ENCODE measurements around the gene S1PR5.
"Not testable (repeated sequence)": the region's sequence is repeated elsewhere in the genome, so short reads cannot be mapped to it uniquely, and the experiment has no call there.

S1PR5 gene

GRCh38 chr19:10552510-10553053 is 35.3 kb upstream of the S1PR5 start:
- Histone ChIP-seq H3K27ac (ENCODE audit: low read length) (peak overlapping the region; percentile 96), H3K9me3 (ENCODE audit: insufficient read depth, low read length, severe bottlenecking) (no peaks in the 10 kb centered on the region), H3K9ac (ENCODE audit: low read depth, low read length) (peak overlapping the region; percentile 50), H2AFZ (ENCODE audit: low read depth, low read length) (no peak overlapping the region), H3K36me3 (ENCODE audit: insufficient read depth, low read length) (peaks cover 75% of the 10 kb centered on the region), H3K4me2 (ENCODE audit: insufficient read depth, low read length) (peak overlapping the region; percentile 49), H3K27me3 (ENCODE audit: insufficient read depth, low read length, poor library complexity) (no peaks in the 10 kb centered on the region), H4K20me1 (ENCODE audit: insufficient read depth, low read length) (peaks cover 10% of the 10 kb centered on the region), H3K4me3 (ENCODE audit: low read depth in 1 of 2, low read length in 2 of 2) (peak overlapping the region in 1 of 2 experiments; percentile 10; a peak in 2 of 4 replicates), H3K79me2 (ENCODE audit: insufficient read depth, low read length) (peaks cover 31% of the 10 kb centered on the region), H3K4me1 (ENCODE audit: insufficient read depth, low read length) (peaks cover 71% of the 10 kb centered on the region)
- peak; percentile 16; the same call in 2 of the 3 replicates for ATAC-seq (ENCODE audit: insufficient read depth, low read depth)
- TF ChIP-seq EZH2 (IDR thresholded peaks at IDR 0.05; ENCODE audit: borderline replicate concordance, low read depth, low read length, severe bottlenecking) (no peak), CTCF (IDR thresholded peaks at IDR 0.05; ENCODE audit: borderline replicate concordance, extremely low read depth, low read length, poor library complexity, severe bottlenecking) (no peak)
- DNase-seq: peak; percentile 67

- H3K27me3 ChIP-seq (ENCODE audit: insufficient read depth, low read length, poor library complexity): no peaks in the 10 kb centered on the region
- H3K4me2 ChIP-seq (ENCODE audit: insufficient read depth, low read length): peak overlapping the region; percentile 49
- H3K9ac ChIP-seq (ENCODE audit: low read depth, low read length): peak overlapping the region; percentile 50
- peaks cover 77% of the 10 kb centered on the region for H3K36me3 ChIP-seq (ENCODE audit: insufficient read depth, low read length)
- DNase-seq: peak; percentile 66
- H2AFZ ChIP-seq (ENCODE audit: low read depth, low read length): no peak overlapping the region
- H3K79me2 ChIP-seq (ENCODE audit: insufficient read depth, low read length): peaks cover 36% of the 10 kb centered on the region
- H3K4me1 ChIP-seq (ENCODE audit: insufficient read depth, low read length): peaks cover 65% of the 10 kb centered on the region
- no peak overlapping the region for H3K4me3 ChIP-seq (ENCODE audit: low read depth in 1 of 2, low read length in 2 of 2)
- H3K9me3 ChIP-seq (ENCODE audit: insufficient read depth, low read length, severe bottlenecking): no peaks in the 10 kb centered on the region
- peaks cover 10% of the 10 kb centered on the region for H4K20me1 ChIP-seq (ENCODE audit: insufficient read depth, low read length)
- H3K27ac ChIP-seq (ENCODE audit: low read length): peak overlapping the region; percentile 96
- peak; percentile 56 for TF ChIP-seq CTCF (IDR thresholded peaks at IDR 0.05; ENCODE audit: borderline replicate concordance, extremely low read depth, low read length, poor library complexity, severe bottlenecking)
- TF ChIP-seq EZH2 (IDR thresholded peaks at IDR 0.05; ENCODE audit: borderline replicate concordance, low read depth, low read length, severe bottlenecking): no peak
- ATAC-seq (ENCODE audit: insufficient read depth, low read depth): no peak
Measured at GRCh38 chr19:10551698-10552301, 34.6 kb upstream of the S1PR5 start.

DNA sequence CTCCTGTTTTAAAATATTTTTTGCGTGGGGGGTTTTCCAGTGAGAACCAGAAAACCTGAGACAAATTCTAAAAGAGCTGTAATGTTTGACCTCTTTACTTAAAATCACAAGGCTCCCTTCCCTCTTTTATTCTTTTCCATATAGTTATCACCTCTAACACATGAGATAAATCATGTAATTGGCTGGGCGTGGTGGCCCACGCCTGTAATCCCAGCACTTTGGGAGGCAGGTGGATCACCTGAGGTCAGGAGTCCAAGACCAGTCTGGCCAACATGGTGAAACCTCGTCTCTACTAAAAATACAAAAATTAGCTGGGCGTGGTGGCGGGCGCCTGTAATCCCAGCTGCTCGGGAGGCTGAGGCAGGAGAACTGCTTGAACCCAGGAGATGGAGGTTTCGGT is 33.8 kb upstream of the S1PR5 start:
- not testable (repeated sequence) for H3K9me3 ChIP-seq (ENCODE audit: insufficient read depth, low read length, severe bottlenecking); H2AFZ ChIP-seq (ENCODE audit: low read depth, low read length); DNase-seq; H3K4me2 ChIP-seq (ENCODE audit: insufficient read depth, low read length); H4K20me1 ChIP-seq (ENCODE audit: insufficient read depth, low read length); H3K27me3 ChIP-seq (ENCODE audit: insufficient read depth, low read length, poor library complexity); ATAC-seq (ENCODE audit: insufficient read depth, low read depth); H3K9ac ChIP-seq (ENCODE audit: low read depth, low read length); H3K4me3 ChIP-seq (ENCODE audit: low read depth in 1 of 2, low read length in 2 of 2)
- H3K79me2 ChIP-seq (ENCODE audit: insufficient read depth, low read length): peaks cover 41% of the 10 kb centered on the region
- H3K4me1 ChIP-seq (ENCODE audit: insufficient read depth, low read length): peaks cover 58% of the 10 kb centered on the region
- peaks cover 76% of the 10 kb centered on the region for H3K36me3 ChIP-seq (ENCODE audit: insufficient read depth, low read length)
- peak overlapping the region; percentile 14; the same call in 1 of the 2 replicates for H3K27ac ChIP-seq (ENCODE audit: low read length)

DNA sequence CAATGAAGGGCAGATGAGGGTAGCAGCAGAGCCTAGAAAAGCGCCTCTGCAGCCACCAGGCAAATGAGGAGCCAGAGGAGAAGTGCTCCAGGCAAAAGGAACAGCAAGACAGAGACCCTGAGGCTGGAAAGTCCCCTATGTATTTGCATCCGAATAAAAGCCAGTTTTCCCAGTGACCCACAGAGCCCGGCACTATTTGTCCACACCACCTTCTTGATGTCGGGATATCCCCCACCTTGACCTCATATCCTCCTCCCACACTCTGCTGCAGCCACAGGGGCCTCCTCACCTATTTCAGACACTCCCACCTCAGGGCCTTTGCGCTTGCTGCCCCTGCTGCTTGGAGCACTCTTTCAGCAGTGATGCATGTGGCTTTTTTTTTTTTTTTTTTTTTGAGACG is 33.1 kb upstream of the S1PR5 start:
- Histone ChIP-seq H3K9me3 (ENCODE audit: insufficient read depth, low read length, severe bottlenecking) (no peaks in the 10 kb centered on the region), H3K79me2 (ENCODE audit: insufficient read depth, low read length) (peaks cover 46% of the 10 kb centered on the region), H3K4me1 (ENCODE audit: insufficient read depth, low read length) (peaks cover 58% of the 10 kb centered on the region), H2AFZ (ENCODE audit: low read depth, low read length) (no peak overlapping the region), H3K27ac (ENCODE audit: low read length) (no peak overlapping the region), H3K4me2 (ENCODE audit: insufficient read depth, low read length) (no peak overlapping the region), H3K9ac (ENCODE audit: low read depth, low read length) (no peak overlapping the region), H4K20me1 (ENCODE audit: insufficient read depth, low read length) (peaks cover 10% of the 10 kb centered on the region), H3K27me3 (ENCODE audit: insufficient read depth, low read length, poor library complexity) (no peaks in the 10 kb centered on the region), H3K4me3 (ENCODE audit: low read depth in 1 of 2, low read length in 2 of 2) (no peak overlapping the region), H3K36me3 (ENCODE audit: insufficient read depth, low read length) (peaks cover 73% of the 10 kb centered on the region)
- no peak for ATAC-seq (ENCODE audit: insufficient read depth, low read depth)
- no peak for TF ChIP-seq EZH2 (IDR thresholded peaks at IDR 0.05; ENCODE audit: borderline replicate concordance, low read depth, low read length, severe bottlenecking)
- no peak for TF ChIP-seq CTCF (IDR thresholded peaks at IDR 0.05; ENCODE audit: borderline replicate concordance, extremely low read depth, low read length, poor library complexity, severe bottlenecking)
- DNase-seq: no peak
